Measurements from ENCODE around the gene TBC1D22A.

TBC1D22A gene

DNA sequence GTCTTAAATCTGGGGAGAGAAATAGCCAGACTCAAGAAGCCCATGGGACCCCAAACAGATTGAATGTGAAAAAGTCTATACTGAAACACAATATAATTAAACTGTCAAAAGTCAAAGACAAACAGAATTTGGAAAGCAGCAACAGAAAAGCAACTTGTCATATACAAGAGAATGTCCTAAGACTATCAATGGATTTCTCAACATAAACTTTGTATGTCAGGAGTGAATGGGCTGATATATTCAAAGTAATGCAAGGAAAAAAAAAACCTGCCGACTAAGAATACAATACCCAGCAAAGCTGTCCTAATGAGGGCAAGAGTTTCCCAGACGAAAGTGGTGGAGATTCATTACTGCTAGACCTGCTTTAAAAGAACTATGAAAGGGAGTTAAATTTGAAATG, 73.2 kb downstream of the TBC1D22A start:
- DNase-seq (ENCODE audit: low spot score): no peak

DNA sequence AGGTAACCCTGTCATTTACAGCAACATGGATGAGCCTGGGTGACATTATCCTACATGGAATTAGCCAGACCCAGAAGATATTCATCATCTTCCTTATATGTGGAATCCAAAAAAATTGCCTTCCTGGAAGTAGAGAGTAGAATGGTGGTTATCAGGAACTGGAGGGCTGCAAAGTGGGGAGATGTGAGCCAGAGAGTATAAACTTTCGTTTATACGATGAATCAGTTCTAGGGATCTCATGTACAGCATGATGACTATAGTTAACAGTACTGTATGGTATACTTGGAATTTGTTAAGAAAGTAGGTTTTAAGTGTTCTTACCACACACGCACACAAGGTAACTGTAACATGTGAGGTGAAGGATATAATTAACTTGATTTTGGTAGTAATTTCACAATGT, 79.1 kb downstream of the TBC1D22A start:
- DNase-seq (ENCODE audit: low spot score): no peak

DNA sequence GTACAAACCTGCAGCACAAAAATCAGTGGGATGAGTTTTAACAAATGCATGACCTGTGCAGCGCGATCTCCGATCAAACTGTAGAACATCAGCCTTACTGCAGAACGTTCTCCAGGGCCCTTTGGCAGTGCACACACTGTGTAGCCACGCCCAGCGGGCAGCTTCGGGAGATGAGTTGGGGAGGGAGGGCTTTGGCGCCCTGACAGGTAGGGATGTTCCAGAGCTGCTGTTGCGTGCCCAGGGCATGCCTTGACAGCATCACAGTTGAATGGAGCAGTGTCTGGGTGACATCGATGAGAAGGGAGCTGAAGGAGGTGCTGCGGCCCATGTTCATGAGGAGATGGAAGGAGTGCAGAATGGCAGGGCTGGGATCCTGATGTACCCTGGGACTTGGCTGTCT, 80.2 kb downstream of the TBC1D22A start:
- DNase-seq (ENCODE audit: low spot score): no peak

DNA sequence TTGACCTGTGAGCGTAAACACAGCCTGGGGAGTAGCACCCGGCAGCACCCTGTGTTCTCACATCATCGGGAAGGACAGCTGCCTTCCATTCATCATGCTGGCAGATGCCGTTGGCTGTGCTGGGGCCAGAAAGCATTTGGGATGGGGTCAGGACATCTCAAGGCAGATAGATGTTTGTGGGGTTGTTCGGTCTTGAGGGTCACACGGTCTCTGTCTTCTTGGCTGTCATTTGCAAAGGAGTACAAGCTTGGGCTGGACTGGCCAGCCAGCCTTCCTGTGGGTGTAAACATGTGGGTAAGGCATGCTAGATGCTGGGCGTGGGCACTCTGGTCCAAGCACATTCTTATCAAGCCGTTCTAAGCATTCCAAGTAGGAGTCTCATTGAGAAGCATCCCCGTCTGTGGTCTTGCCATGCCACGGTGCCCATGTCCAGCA, 81.4 kb downstream of the TBC1D22A start:
- no peak for DNase-seq (ENCODE audit: low spot score)

DNA sequence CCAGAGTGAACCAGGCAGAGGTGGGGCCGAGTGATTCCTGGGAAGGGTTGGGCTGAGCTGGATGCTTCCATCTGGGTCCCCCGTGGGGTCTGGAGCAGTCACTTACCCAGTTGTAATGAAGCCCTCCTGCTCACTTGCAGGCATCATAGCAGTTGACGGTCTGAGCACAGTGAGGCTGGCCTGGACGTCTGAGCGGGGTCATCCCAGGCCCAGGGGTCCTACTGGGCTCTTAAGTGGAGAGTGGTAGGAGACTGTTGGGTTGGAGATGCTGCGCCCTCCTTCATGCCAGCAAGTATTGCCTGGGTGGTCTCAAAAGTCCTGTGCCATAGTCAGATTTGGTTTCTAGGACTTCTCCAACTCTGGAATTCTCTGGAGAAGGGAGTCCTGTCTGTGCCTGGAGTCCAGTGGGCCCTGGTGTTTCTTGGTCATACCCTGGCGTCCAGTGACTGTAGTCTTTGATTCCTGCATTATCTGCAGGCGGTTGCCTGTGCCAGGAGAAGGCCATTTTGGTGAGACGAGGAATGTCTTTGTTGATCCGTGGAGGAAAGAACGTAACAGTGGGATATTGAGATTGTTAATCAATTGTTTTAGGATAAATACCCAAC, 82.3 kb downstream of the TBC1D22A start:
- DNase-seq (ENCODE audit: low spot score): no peak

DNA sequence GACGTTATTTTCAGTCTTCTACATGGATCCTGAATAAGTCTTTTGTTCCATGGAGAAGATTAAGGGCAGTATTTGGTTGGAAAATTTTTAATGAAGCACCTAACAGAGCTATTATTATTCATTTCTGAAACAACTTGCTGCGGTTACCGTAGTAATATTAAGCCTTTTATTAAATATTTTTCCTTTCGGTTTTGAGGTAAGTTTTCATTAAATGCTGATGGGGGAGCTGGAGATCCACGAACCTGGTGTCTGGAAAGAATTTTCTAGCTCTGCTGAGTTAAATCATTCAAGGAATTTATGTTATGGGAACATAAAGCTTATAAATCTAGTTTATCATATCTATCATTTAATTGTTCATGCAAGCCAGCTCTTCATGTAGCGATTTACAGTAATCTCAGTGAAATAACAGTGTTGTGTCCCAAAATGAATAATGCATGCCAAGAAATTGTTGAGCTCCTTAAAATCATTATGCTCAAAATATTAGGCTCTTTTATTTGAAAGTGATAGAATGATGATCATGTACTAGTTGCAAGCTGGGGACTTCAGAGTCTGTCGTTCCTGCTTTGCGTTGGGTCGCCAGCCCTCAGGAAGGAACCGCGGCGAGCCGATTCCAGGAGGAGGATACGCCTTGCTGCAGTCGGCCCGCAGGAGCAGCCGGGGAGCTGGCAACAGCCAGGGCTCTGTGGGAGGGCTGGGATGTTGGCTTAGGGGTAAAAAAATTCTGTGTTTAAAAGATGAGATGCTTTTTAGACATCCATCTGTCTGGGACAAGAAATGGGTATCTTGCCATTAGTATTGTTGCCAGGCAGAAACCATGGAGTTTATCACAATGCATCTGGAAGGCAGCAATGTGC, 83.1 kb downstream of the TBC1D22A start:
- peak; percentile 47 for DNase-seq (ENCODE audit: low spot score)

DNA sequence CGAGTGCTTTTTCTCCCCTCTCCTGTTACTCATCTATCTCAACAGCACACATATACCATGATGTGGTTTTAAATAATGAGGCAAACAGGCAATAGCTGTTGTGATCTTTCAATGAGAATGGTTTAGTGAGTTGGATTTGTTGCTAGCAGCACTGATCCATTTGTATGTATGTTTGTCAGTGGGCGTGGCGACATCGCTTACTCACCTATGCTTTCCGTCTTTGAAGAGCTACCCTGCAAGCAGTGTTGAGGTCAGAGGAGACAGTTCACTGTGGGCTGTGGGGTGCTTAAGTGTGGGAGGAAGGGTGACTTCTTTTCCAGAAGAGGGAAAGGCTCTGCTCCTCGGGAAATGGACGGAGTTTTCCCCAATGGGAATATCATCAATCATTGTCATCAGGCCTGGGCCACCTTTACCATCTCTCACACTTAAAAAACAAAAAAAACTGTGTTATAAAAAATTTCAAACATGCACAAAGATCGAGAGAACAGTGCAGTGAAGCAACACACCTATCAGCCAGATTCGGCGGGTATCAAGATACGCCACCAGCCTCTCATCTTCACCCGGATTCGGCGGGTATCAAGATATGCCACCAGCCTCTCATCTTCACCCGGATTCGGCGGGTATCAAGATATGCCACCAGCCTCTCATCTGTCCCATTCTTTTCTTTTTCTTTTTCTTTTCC, 83.8 kb downstream of the TBC1D22A start:
- no peak for DNase-seq (ENCODE audit: low spot score)

DNA sequence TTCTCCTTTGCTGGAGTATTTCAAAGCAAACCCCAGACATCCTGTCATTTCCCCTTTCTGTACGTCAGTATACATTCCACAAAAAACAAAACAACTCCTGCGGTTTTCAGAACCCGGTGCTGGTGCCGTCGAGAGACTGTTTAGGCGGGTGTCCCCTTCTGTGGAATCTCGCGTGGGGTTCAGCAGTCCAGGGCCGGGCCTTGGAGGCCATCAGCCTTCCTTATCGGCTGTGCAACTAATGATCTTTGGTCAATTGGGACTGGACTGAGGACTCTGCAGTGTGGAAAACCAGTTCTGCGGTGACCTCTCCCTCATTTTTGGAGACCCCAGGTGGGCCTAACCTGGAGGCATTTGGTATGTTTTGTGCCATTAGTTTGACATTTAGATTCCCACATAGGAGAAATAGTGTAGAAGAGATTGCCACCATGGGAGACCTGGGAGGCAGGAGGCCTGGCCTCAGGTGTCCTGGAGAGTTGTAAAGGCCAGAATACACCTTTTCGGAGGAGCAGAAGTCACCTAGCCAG, 84.4 kb downstream of the TBC1D22A start:
- no peak for DNase-seq (ENCODE audit: low spot score)

DNA sequence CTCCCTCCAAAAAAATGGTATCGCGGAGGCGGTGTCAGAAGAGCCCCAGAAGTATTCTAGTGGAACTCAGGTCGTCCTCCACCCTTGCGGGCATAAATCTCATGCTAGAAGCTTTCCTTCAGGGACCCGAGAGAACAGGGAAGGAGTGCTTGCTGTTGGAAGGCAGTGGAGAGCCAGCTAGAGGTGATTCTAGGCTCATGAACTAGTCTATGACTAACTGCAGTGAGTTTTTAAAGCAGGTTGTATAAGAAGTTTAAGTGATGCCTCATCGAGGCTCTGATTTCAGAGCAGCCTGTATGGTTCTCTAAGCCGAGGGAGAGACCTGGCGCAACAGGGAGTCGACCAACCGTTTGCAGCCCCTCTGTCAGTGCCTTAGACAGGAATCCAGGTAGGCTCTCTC, 85.7 kb downstream of the TBC1D22A start:
- no peak for DNase-seq (ENCODE audit: low spot score)

DNA sequence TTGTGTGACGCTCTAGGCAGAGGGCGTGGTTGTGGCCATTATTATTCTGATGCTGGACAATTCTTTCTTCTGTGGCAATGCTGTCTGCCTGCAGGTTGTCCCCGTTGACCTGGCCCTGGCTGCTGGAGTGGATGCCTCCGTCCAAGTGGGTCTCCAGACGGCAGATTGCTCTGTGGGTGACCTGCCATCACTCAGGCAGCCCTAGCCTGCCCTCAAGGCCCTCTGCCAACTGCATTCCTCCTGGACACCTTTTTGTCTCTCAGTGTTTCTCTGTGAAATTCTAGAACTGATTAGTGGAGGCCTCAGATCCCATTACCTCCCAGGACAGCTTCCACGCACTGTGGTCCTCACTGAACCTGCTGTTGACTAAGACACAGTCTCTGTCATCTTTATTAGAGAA, 86.7 kb downstream of the TBC1D22A start:
- DNase-seq (ENCODE audit: low spot score): no peak

DNA sequence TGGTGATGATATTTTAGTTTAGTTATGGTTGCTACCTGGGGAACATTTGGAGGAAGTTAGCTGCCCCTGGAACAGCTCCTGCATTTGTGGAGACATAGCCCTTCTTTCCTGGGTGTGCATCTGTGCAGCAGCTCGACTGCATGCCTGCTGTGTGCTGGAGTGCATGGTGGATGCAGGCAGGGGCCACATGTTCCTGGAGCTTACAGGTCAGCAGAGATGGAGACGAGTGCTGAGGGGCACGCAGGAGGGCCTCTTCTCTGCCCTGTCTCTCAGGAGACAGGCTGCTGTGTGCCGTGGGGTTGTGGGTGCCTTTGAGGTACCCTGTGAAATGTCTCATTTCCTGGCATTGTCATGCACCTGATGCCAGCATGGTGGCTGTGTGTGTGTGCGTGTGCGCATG, 87.5 kb downstream of the TBC1D22A start:
- no peak for DNase-seq (ENCODE audit: low spot score)

DNA sequence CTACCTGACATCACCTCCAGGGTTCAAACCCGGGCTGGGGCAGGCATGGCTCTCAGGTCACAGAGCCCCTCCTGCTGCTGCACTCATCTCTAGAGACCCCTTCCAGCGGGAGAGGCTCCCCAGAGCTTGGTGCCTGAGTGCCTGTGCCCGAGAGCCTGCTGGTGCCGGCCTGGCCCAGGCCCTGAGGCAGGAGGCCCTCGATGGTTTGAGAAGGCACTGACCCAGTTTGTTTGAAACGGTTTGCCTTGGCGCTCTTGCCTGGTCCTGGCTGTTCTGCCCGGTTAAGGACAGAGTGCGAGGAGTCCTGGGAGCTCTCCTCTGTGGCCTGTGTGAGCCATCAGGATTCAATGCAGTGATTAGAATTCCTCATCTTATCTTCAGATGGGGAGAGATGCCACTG, 88.9 kb downstream of the TBC1D22A start:
- no peak for DNase-seq (ENCODE audit: low spot score)

DNA sequence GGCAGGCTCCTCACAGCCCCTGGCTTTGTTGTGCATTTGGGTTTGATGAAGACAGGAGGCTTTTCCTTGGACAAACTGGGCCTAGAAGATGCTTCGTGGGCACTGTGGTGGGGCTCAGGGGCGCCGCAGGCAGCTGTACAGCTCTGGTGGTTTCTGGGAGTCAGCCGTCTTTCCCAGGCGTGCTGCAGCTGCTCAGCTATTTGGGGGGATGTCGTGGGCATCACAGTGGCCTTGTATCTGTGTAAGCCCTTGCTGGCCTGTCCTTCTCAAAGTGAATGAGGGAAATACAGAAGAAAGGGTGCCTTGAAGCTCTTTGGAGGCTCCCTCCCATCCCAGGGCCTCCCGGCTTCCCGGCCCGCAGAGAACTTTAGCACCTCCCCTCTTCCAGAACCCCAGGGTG, 89.5 kb downstream of the TBC1D22A start:
- no peak for DNase-seq (ENCODE audit: low spot score)

DNA sequence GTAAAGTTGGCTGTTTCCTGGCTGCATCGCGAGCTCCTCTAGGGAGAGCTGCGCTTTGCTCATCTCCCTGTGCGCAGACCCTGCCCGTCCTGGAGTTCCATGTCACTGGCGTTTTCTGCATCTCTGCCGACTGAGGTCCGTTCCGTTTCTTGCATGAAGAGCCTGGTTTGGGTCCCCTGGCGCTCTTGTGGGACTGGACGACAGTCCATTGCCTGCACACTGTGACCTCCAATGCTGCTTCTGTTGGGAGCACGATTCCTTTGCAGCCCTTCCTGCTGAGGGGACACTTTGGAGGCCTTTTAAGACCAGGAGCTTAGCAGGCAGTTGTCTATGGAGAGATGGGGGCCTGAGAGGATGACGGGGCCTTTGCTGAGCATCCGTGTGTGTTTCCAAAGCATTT, 90.3 kb downstream of the TBC1D22A start:
- DNase-seq (ENCODE audit: low spot score): no peak

DNA sequence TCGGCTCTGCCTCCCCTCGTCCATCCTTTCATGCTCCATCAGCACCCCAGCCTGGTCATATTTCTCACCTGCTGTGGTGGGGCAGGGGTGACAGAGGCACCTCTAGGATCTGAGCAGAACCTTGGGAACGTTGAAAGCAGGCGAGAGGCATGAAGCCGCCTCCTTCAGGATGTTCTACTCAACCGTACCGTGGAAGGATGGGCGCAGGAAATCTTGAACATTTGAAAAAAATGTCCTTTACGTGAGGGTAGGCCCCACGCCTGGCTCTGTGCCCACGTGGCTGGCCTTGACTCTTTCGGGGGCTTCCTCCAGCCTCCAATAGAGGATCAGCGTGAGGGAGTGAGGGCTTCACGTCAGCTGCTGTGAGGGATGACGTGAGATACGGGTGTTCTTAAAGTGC, 90.7 kb downstream of the TBC1D22A start:
- DNase-seq (ENCODE audit: low spot score): no peak

DNA sequence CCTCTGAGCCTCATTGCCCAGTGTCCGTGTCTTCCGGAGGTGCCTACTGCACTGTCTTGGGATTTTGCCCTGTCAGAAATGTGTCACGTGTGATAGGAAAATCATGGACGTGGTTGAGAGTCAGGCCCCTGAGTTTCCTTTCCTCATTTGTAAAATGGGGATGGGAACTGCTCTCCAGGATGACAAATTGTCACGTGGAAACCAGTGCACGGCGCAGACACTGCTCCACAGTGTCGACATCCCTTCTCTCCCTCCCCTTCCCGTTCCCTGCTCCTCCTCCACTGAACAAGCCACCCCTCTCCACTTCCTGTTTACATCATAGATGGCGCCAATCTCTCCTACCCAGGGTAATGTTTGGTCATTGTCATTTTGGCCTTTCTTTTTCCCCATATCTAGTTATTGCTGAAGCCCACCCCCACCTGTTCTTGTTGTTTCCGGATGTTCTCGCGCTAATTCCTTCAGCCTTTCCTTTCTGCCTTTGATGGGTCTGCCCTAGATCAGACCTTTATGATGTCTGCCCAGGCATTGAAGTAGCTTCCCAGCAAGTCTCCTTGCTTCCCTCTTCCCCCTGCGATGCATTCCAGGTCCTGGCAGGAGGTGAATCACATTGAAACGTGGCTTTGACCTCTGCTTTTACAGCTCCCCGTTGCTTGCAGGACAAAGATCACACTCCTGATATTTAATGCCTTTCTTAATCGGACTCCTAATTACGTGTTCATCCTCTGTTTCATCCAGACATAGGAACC, 91.8 kb downstream of the TBC1D22A start:
- DNase-seq (ENCODE audit: low spot score): no peak

DNA sequence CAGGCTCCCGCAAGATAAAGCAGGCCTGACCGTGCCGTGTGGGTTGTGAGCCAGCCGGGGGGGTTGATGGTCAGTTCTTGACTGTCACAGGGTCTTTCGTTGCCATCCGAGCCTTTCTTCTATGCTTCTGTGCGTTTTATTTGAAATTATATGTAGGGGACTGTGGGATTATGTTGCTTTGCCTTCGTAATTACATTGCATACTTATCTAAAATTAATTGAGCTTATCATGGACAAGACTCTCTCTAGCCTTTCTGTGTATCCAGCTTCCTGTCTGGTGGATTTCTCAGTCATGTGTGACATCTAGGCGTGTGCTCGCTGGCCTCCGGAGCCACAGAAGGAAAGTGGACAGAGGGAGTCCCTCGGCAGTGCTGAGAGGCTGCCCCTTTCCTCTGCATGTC, 93.2 kb downstream of the TBC1D22A start:
- DNase-seq (ENCODE audit: low spot score): no peak

DNA sequence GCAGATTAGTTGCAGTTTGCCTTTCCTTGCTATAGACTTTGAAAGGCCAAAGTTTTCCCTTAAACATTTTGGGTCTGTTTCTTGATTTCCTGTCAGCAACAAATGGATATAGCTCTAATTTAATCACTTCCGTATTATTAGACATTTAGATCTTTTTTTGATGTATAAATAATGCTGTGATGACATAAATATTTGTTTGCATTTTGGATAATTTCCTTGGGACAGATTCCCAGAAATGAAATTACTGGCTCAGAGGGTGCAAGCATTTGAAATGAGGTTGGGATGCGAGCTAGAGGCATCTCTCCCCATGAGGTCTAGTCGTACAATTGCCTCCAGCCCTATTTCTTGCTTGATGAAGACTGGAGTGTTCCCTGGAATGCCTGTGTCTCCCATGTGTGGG, 94.2 kb downstream of the TBC1D22A start:
- no peak for DNase-seq (ENCODE audit: low spot score)

DNA sequence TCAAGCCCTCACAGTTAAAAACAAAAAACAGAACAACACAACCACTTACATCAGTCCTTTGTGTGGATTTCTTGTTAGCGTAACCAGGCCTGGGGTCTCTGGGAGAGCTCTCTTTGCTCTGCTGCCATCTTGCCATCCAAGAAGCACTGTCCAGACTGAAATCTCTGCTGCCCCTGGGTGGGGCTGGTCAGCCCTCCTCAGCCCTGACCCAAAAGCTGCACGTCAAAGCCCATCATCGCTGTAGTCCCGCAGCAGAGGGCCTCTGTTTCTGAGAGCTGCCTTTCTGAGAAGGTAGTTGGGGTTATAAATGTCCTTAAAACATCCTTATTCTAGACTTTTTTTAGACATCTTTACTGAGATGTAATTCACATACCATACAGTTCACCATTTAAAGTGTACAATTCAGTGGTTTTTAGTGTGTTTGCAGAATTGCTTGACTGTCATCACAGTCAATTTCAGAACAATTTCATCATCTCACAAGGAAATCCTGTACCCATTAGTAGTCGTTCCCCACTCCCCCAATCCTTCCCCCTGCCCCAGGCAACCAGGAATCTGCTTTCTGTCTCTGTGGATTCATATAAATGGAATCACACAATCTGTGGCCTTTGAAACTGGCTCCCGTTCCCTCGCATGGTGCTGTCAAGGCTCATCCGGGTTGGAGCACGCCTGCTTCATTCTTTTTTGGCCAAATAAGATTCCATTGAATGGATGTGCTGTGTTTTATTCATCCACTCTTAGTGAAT, 94.9 kb downstream of the TBC1D22A start:
- no peak for DNase-seq (ENCODE audit: low spot score)

DNA sequence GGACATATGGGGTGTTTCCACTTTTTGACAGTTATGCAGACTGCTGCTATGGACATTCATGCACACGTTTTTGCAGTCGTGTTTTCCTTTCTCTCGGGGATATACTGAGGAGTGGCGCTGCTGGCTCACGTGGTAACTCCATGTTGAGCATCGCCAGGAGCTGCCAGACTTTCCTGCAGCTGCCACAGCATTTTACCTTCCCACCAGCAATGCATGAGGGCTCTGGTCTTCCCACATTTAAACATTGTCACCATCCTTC, 95.4 kb downstream of the TBC1D22A start:
- DNase-seq (ENCODE audit: low spot score): no peak

DNA sequence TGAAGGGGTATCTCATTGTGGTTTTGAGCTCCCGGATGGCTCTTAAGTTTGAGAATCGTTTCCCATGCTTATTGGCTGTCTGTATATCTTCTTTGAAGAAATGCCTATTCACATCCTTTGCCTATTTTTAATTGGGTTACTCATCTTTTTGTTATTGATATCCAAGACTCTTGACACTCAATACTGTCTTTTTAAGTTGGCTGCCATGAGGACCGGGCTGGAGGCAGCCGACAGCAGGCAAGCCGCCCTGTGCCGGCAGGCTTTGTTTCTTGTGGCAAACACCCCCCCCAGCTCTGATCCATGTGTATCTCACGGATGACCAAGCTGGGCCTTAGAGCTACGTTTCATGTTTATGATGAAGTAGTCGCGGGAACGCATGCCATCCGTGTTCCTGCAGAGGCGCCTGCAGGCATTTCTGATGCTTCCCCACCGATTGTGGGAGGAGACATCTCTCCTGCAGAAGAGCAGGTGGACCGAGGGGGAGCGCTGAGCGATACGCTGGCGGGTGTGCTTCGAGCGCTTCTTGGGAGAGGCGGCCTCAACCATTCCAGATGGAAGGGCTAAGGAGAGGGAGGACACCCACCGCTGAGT, 95.8 kb downstream of the TBC1D22A start:
- no peak for DNase-seq (ENCODE audit: low spot score)

Data from hepatic stellate cell (primary cell).